Tibial artery (tissue), 4 donors: ENCODE measurements around the gene ENTR1.

Experiments used
- DNase-seq, 2 donors: peaks; one replicate each; pipeline ENCODE4 v3.0.0-alpha.2; 2019
- H3K27ac ChIP-seq, 2 donors: fragments of 200-600 bp; sonication (generic) in 1 of 2; 1 replicate in 1 of 2; 2 replicates in 1 of 2; pipeline ENCODE4 v1.5.1; 2018 to 2019; ENCODE audit warnings: mild to moderate bottlenecking in 1 of 2
- H3K27me3 ChIP-seq, 2 donors: fragments of 200-600 bp; sonication (generic) in 1 of 2; one replicate each; pipeline versions ENCODE4 v1.5.1 to v1.6.0; 2016 to 2019
- H3K36me3 ChIP-seq, 3 donors: fragments of 200-600 bp; sonication (generic) in 2 of 3; one replicate each; pipeline ENCODE4 v1.5.1; 2016 to 2019; ENCODE audit warnings: mild to moderate bottlenecking in 2 of 3
- H3K4me1 ChIP-seq, 4 donors: fragments of 200-600 bp; sonication (generic) in 2 of 4; 1 replicate in 3 of 4; 2 replicates in 1 of 4; pipeline ENCODE4 v1.5.1; 2016 to 2019
- H3K4me3 ChIP-seq, 2 donors: fragments of 200-600 bp; sonication (generic) in 1 of 2; 1 replicate in 1 of 2; 2 replicates in 1 of 2; pipeline ENCODE4 v1.5.1; 2018 to 2019; ENCODE audit warnings: mild to moderate bottlenecking in 2 of 2
- H3K9me3 ChIP-seq, 3 donors: fragments of 200-600 bp; sonication (generic) in 1 of 3; one replicate each; pipeline ENCODE4 v1.5.1; 2016 to 2019
- CTCF ChIP-seq, 2 experiments: fragments of 200-600 bp in 1 of 2; fragments of 450-650 bp in 1 of 2; IDR thresholded peaks; one replicate each; pipeline ENCODE4 v1.5.1; 2017 to 2019; ENCODE audit warnings: antibody characterized with exemption in 2 of 2, mild to moderate bottlenecking in 1 of 2, moderate library complexity in 1 of 2
- intact Hi-C: fragments of 100-400 bp; cut with DNase I; formaldehyde crosslinking; loops from one replicate; pipeline ENCODE4 v1.15.0; 2023; ENCODE audit warnings: low total_unique reads

The ENTR1 gene

GRCh38 chr9:136437839-136438547 lies 27.6 kb upstream of the ENTR1 start:
- peak overlapping the region in 1 of 2 donors; percentile 68 for H3K27ac ChIP-seq
- H3K4me3 ChIP-seq = peak overlapping the region; percentile 74 to 95
- TF ChIP-seq CTCF (IDR thresholded peaks at IDR 0.05) = no peak
- no peaks in the 10 kb centered on the region for H3K9me3 ChIP-seq
- no peaks in the 10 kb centered on the region for H3K27me3 ChIP-seq
- no peak for DNase-seq
- H3K36me3 ChIP-seq = peaks cover 20 to 63% (median 30%) of the 10 kb centered on the region in 3 donors
- intact Hi-C loops = no loop called here
- H3K4me1 ChIP-seq = peaks cover 0 to 35% (median 30%) of the 10 kb centered on the region in 4 donors

- Histone ChIP-seq H3K4me1 (peaks cover 0 to 35% (median 30%) of the 10 kb centered on the region in 4 donors), H3K36me3 (peaks cover 15 to 63% (median 30%) of the 10 kb centered on the region in 3 donors), H3K4me3 (peak overlapping the region in 1 of 2 donors; percentile 95), H3K27me3 (no peaks in the 10 kb centered on the region), H3K27ac (no peak overlapping the region), H3K9me3 (no peaks in the 10 kb centered on the region)
- intact Hi-C loops = no loop called here
- DNase-seq = no peak
- TF ChIP-seq CTCF (IDR thresholded peaks at IDR 0.05) = no peak
Measured at GRCh38 chr9:136437430-136437829, 27.0 kb upstream of the ENTR1 start.

- intact Hi-C loops = no loop called here
- no peaks in the 10 kb centered on the region for H3K27me3 ChIP-seq
- no peak for DNase-seq
- no peak overlapping the region for H3K4me3 ChIP-seq
- no peak overlapping the region for H3K27ac ChIP-seq
- peaks cover 3 to 57% (median 25%) of the 10 kb centered on the region in 3 donors for H3K36me3 ChIP-seq
- no peak for TF ChIP-seq CTCF (IDR thresholded peaks at IDR 0.05)
- H3K9me3 ChIP-seq = no peaks in the 10 kb centered on the region
- peaks cover 0 to 35% (median 30%) of the 10 kb centered on the region in 4 donors for H3K4me1 ChIP-seq
Measured at GRCh38 chr9:136436055-136436634, 25.7 kb upstream of the ENTR1 start.

- H3K9me3 ChIP-seq = no peaks in the 10 kb centered on the region
- intact Hi-C loops = no loop called here
- H3K36me3 ChIP-seq = peaks cover 8 to 63% (median 30%) of the 10 kb centered on the region in 3 donors
- TF ChIP-seq CTCF (IDR thresholded peaks at IDR 0.05) = no peak
- H3K4me3 ChIP-seq = no peak overlapping the region
- no peaks in the 10 kb centered on the region for H3K27me3 ChIP-seq
- no peak for DNase-seq
- H3K4me1 ChIP-seq = peaks cover 0 to 30% (median 24%) of the 10 kb centered on the region in 4 donors
- H3K27ac ChIP-seq = no peak overlapping the region
Measured at GRCh38 chr9:136434580-136435169, 24.3 kb upstream of the ENTR1 start.

GRCh38 chr9:136433849-136434579 lies 23.6 kb upstream of the ENTR1 start:
- DNase-seq = no peak

More at GRCh38 chr9:136433849-136434579, 23.6 kb upstream of the ENTR1 start:
- no peak for TF ChIP-seq CTCF (IDR thresholded peaks at IDR 0.05)
- Histone ChIP-seq H3K27ac (no peak overlapping the region), H3K4me3 (no peak overlapping the region), H3K36me3 (peaks cover 8 to 70% (median 35%) of the 10 kb centered on the region in 3 donors), H3K4me1 (peaks cover 0 to 29% (median 24%) of the 10 kb centered on the region in 4 donors), H3K27me3 (no peaks in the 10 kb centered on the region), H3K9me3 (no peaks in the 10 kb centered on the region)
- intact Hi-C loops = no loop called here
